Measurements from ENCODE around the gene ACVR1C.
"Not testable (repeated sequence)": the region's sequence is repeated elsewhere in the genome, so short reads cannot be mapped to it uniquely, and the experiment has no call there.

ACVR1C gene

GRCh38 chr2:157572725-157573124, 55.9 kb downstream of the ACVR1C start:
- DNase-seq: no peak

DNA sequence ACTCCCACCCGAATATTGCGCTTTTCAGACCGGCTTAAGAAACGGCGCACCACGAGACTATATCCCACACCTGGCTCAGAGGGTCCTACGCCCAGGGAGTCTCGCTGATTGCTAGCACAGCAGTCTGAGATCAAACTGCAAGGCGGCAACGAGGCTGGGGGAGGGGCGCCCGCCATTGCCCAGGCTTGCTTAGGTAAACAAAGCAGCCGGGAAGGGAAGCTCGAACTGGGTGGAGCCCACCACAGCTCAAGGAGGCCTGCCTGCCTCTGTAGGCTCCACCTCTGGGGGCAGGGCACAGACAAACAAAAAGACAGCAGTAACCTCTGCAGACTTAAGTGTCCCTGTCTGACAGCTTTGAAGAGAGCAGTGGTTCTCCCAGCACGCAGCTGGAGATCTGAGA, 62.0 kb downstream of the ACVR1C start:
- not testable (repeated sequence) for DNase-seq

DNA sequence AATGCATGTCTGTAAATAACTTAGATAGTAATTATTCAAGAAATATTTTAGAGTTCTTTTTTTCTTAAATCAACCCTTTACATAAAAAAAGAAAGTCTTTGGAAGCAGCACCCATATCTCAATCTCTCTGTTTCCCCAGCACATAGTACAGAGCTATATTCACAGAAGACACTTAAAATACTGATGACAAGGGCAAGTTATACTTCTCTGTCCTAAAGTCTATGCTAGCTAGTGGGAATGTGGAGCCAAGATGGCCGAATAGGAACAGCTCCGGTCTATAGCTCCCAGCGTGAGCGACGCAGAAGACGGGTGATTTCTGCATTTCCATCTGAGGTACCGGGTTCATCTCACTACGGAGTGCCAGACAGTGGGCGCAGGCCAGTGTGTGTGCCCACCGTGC, 62.6 kb downstream of the ACVR1C start:
- not testable (repeated sequence) for DNase-seq

GRCh38 chr2:157565550-157565949, 63.1 kb downstream of the ACVR1C start:
- no peak for DNase-seq

- no peak for DNase-seq
These were observed 68.8 kb downstream of the ACVR1C start for GRCh38 chr2:157559890-157560289.

DNA sequence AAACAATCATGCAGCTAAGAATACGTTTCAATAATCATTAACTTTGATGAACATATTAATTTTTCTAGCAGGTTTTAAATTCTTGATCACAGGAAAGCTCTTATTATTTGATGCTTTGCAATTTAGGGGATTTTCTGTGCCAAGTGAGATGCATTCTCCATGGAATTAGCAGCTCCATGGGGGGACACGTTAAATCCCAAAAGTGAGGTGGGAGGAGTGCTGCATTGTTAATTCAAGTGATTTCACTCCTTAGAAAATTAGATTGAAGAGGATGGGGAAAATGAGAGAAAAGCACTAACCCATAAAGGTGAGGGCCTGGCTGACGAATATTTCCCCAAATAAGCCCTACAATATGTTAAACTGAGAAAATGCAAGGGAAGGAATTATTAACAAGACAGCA, 69.2 kb downstream of the ACVR1C start:
- DNase-seq: no peak

GRCh38 chr2:157559061-157559460, 69.6 kb downstream of the ACVR1C start:
- DNase-seq: no peak

DNA sequence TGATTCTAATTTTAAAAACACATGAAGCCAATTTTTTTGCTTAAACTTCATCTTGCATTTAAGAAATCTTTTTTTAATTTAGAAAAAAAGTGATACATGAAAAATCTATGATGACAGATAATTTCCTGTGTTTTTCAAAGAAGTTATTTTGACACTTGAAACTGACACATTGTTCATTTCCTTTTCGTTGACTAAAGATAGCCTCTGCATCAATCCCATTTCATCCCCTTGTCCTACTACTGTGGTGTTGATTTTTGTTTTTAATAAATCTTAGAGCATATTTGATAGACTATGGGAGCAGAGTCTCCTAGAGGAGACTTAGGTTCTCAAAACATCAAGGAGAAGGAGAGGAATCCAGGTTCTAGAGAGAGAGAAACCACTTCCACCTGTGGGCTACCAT, 70.9 kb downstream of the ACVR1C start:
- no peak for DNase-seq

- no peak for DNase-seq
These were observed 88.6 kb downstream of the ACVR1C start for GRCh38 chr2:157540102-157540501.

GRCh38 chr2:157538064-157538463, 90.6 kb downstream of the ACVR1C start:
- DNase-seq: no peak

DNA sequence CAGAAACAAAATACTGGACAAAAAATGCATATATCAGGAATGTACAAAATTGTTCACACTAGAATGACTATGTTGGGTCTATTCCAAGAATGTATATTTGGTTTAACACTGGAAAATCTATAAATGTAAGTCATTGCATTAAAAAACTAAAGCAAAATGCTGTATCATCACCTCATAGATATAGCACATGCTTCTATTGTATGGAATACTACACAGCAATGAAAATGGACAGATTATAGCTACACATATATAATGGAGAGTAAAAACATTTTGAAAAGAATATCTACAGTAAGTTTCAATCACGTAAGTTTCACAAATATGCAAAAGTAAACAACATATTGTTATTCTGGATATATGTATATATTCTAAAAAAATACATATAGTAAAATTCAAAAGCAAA, 91.8 kb downstream of the ACVR1C start:
- no peak for DNase-seq

DNA sequence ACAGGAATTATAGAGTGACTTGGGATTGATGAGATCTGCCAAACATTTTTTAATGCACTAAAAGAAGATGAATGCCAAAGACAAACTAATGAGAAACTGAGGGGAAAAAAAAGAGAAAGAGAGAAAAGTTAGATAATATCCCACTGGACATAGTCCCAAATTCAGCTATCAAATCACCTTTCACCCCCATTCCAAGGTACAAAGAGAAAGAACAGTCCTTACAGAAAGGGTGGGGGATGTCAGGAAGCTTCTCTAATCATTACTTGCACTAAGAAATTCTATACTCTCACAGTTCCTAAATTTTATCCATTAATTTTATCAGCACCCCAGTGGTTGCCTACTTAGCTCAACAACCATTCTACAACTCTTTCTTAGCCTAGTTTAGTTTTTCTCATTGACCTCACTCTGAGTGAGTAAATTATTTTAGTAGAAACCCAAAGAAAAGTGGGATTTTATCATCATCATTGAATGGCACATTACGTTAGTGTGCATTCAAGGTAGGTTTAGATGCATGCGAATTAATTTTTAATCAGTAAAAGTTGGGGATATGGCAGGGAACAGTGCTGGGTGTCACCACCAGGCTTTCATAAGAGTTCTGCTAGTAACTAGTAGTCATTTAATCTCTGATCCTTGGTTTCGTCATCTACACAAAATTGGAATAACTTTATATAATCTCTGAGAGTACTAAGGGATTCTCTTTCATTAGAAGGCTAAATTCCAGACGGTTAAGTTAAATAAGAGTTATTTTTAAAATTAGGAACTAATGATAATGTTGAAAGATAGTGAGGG, 99.5 kb downstream of the ACVR1C start:
- no peak for DNase-seq

DNA sequence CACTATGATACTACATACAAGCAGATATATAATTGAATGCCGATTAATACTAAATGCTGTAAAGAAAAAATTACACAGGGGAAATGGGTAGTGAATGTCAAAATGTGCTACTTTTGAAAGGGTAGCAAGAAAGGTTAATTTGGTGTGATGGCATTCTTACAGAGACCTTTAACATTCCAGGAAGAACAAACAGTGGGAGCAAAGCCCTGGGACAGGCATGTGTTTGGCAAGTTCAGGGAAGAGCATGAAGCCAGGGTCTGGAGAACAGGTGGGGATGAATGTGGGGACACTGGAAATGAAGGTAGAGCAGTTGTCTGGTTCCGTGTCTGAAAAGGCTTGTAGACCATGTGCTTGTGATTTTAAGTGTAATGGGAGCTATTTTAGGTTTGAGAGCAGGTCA, 102.6 kb downstream of the ACVR1C start:
- DNase-seq: no peak

GRCh38 chr2:157523270-157524247, 105.1 kb downstream of the ACVR1C start:
- no peak for DNase-seq

DNA sequence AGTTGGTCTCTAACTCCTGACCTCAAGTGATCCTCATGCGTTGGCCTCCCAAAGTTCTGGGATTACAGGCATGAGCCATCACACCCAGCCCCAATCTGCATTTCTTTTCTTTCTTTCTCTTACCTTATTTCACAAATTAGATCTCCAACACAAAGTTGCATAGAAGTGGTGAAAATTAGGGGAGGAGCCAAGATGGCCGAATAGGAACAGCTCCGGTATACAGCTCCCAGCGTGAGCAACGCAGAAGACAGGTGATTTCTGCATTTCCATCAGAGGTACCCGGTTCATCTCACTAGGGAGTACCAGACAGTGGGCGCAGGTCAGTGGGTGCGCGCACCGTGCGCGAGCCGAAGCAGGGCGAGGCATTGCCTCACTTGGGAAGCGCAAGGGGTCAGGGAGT, 113.7 kb downstream of the ACVR1C start:
- not testable (repeated sequence) for DNase-seq

DNA sequence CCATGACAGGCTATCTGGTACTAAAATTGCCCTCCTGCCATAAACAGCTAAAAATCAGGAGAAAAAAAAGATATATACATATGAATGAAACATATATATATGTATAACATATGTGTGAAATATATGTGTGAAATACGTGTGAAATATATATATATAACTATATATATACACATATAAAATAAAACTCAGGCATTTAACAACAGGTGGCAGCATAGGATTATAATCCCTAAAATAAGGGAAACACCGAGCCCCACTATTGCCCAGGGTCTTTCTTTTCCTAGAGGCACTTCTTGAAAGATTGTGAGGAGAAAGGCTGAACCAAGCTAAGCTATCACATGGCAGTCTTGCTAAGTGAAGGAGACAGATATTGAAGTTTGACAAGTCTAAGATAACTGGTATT, 118.9 kb downstream of the ACVR1C start:
- no peak for DNase-seq

GRCh38 chr2:157508676-157509075, 120.0 kb downstream of the ACVR1C start:
- no peak for DNase-seq

DNA sequence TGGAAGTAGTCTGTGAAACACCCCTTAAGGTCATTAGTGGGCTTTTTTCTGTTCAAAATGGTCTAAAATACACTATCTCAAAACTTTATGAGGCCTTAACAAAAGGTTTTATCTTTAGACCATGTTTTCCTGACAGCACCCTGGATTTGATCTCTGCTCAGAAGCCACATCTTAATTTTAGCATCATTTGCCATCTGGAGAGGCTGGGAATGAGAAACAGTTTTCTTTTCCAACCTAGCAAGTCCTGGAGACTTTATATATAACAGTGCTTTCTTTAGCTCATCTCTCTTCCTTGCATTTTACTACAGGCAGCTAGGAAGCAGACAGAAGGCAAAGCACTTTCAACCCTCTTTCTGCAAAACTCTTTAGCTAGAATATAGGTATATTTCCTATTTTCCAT, 122.1 kb downstream of the ACVR1C start:
- DNase-seq: no peak

- DNase-seq: no peak
These were observed 124.0 kb downstream of the ACVR1C start for GRCh38 chr2:157504623-157505022.

- DNase-seq: no peak
These were observed 127.6 kb downstream of the ACVR1C start for GRCh38 chr2:157501026-157501425.

DNA sequence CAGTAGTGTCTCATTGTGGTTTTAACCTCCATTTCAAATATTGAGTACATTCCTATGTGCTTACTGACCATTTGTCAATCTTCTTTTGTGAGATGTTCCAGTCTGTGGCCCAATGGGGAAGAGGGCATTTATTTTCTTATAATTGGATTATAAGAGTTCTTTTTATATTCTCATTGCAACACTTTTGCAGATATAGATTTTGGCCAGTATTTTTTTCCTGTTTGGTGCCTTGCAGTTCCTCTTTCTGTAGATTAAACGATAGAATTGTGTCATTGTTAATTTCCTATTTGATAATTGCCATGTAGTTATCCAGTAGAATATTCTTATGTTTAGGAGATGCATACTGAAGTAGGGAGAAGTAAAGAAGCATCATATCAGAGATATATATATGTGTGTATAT, 128.3 kb downstream of the ACVR1C start:
- no peak for DNase-seq

GRCh38 chr2:157498483-157498882, 130.2 kb downstream of the ACVR1C start:
- no peak for DNase-seq

DNA sequence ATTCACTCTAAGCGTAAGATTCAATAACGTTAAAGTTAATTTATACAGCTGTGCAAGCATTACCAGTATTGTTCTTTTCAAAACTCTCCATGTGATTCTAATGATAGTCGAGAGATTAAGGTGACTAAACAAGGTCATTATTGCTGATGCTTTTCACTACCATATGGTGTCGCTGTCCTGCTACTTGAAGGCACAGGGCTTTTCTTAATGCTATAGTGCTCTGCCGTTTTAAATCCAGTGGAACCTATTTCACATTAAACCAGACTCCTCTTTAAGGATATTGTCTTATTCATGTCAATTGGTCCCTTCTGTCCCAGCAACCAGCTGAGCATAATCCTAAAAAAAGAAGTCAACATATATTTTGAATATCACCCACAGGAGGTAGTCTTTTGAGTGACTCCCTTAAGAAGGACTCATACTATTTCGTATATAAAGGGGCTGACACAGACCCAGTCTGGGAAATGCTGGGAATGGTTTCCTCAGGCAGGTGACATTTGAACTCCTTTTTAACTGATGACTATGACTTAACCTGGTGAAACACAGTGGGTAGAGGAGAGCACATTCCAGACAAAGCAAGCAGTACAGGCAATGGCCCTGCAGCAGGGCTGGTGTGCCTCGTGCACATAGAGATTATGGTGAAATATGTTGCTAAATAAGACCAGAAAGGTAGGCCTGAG, 130.9 kb downstream of the ACVR1C start:
- peak; percentile 14 for DNase-seq

All from KG1 (cell line).